Occipital lobe (tissue), 2 donors: ENCODE data around the gene CFAP65. TPM values are rescaled to one million over a fixed set of nuclear protein-coding genes. Genes with fewer than 3 reads are reported as not detected.
A peak's percentile ranks its signal among the peaks of the same experiment; 100 is the strongest.

ENCODE experiments used
- DNase-seq: peaks from one replicate; lab custom pipeline; 2025; lab: John Stamatoyannopoulos, UW
- total RNA-seq: library from RNA; depleted of rRNA; stranded (reverse); fragments of >200 nt; gene quantifications from one replicate; pipeline ENCODE4 v1.2.3, GENCODE V29; 2014

Gene CFAP65, protein sequence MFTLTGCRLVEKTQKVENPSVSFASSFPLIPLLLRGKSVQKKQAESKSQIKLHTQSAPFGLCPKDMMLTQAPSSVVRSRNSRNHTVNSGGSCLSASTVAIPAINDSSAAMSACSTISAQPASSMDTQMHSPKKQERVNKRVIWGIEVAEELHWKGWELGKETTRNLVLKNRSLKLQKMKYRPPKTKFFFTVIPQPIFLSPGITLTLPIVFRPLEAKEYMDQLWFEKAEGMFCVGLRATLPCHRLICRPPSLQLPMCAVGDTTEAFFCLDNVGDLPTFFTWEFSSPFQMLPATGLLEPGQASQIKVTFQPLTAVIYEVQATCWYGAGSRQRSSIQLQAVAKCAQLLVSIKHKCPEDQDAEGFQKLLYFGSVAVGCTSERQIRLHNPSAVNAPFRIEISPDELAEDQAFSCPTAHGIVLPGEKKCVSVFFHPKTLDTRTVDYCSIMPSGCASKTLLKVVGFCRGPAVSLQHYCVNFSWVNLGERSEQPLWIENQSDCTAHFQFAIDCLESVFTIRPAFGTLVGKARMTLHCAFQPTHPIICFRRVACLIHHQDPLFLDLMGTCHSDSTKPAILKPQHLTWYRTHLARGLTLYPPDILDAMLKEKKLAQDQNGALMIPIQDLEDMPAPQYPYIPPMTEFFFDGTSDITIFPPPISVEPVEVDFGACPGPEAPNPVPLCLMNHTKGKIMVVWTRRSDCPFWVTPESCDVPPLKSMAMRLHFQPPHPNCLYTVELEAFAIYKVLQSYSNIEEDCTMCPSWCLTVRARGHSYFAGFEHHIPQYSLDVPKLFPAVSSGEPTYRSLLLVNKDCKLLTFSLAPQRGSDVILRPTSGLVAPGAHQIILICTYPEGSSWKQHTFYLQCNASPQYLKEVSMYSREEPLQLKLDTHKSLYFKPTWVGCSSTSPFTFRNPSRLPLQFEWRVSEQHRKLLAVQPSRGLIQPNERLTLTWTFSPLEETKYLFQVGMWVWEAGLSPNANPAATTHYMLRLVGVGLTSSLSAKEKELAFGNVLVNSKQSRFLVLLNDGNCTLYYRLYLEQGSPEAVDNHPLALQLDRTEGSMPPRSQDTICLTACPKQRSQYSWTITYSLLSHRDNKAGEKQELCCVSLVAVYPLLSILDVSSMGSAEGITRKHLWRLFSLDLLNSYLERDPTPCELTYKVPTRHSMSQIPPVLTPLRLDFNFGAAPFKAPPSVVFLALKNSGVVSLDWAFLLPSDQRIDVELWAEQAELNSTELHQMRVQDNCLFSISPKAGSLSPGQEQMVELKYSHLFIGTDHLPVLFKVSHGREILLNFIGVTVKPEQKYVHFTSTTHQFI (N-terminal part only)
- 0.16 TPM for total RNA-seq

DNA sequence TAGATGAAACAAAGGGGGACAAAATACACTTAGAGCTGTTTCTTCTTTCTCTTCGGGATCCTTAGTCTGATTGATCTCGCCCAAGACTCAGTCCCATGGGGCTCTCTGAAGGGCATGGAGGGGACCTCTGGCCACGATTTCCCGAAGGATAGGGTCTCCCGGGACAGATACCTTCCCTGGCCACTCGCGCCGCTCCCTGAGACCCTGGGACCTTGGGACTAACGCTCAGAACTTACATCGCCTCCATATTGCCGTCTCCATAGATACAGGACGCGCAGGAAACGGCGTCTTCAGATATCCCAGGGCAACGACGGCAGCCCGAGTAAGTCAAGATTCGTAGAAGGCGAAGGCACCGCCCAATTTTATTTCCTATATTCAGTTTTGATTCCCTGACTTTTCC is at the start of gene CFAP65:
Gene CFAP65, minus strand, starts transcription at position 265 of the 400 bp plus-strand sequence. CDS start 2,468 bp downstream, outside the sequence.
- peak; percentile 52 for DNase-seq

DNA sequence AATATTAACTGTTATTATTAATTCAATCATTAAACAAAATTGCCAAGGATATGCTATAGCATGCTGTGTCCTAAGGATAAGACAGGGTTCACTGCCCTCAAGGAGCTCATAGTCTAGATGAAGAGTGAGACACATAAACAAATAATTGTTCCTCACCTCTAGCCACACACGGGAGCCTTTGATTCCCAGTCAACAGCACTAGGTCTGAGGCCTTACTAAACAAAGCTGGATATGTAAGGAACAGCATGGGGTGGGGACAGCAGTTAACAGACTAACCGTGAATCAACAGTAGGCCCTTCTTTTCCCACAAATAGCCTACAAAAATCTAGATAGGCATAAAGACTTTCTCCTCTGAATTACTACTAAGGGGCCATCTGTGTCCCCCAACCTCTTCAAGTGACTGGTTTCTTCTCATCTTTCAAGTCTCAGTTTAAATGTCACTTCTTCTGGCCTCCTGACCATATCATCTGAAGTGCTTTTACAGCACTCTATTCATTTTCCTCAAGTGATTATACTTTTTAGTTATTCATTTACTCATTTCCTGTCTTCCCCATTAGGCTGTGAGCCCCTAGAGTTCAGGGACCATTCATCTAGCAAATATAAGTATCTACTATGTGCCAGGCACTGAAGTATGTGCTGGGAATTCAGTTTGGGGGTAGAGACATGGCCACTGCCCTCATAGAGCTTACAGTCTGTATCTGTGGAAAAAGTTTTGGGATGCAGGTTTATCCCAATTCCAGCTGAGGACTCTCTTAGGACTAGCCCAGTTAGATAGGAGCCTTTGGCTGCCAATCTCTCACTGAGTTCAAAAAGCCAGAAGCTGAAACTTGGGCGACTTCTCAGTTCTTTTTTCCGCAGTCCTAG is 49.4 kb upstream of the CFAP65 start:
- DNase-seq = no peak

DNA sequence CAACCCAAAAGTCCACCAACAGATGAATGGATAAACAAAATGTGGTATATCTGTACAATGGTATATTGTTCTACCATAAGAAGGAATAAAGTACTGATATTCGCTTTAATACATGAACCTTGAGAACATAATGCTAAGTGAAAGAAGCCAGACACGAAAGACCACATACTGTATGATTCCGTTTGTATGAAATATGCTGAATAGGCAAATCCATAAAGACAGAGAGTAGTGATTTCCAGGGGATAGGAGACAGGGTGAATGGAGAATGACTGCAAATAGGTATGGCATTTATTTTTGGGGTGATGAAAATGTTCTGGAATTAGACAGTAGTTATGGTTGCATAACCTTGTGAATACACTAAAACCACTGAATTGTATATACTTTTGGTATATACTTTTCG is 48.0 kb upstream of the CFAP65 start:
- DNase-seq = no peak

DNA sequence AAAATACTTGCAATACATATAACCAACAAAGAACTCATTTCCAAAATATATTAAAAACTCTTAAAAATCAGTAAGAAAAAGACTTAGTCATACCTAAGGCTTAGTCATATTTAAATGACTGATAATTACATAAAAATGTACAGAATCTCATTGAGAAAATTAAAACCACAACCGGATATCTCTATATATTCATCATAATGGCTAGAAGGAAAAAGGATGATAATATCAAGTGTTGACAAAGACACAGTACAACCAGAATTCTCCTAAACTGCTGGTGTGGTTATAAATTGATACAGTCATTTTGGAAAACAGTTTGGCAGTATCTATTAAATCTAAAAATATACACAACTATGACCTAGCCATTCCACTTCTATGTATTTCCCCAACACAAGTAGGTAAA is 46.5 kb upstream of the CFAP65 start:
- DNase-seq = no peak

DNA sequence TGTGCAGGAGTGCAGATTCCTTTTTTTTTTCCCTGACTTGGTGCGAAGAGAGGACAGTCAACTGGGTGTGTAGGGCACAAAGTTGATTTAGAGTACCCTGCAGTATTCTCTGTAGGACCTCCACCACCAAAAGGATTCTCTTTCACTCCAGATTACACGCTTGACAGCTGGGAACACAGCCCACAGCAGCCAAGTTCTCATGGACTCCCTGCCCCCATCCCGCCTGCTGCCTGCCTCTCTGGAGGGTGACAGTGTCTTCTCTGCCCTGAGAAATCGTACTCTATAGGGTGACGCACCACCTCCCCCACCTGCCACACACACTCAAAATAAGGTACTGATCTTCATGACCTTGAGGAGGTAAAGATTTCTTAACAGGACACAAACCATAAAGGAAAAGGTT is 46.0 kb upstream of the CFAP65 start:
- no peak for DNase-seq

DNA sequence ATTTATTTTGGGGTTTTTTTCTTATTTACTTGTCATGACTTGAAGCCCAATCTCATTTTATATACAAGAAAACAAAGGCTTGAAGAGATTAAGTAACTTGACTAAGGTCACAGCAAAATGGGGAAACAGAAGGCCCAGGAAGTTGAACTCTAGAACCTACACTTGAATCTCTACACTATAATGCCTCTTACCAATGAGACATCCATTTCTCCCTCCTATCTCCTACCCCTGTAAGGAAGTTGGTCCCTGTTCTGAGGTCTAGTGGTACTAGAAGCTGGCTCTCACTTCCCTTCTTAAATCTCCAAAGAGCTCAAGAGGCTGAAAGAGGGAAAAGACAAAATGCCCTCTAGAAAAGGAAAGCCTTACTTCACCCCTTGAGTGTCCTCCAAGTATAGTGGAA is 44.9 kb upstream of the CFAP65 start:
- no peak for DNase-seq

DNA sequence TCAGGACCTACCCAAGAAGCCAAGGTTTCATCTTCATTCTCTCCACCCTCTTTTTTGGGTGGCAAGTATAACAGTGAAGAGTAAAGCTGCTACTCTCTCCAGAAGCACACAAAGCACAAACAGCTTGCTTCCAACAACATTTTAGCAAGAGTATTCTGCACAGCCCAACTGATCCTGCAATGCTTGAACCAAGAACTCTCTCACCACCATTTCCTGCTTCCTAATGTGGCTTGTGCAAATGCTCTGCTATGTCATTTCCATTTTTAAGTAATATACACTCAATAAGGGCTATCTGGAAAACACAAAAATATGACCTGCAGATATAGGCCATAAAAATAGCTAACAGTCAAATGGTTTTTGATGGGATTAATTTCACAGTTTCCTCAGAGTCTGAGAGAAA is 43.5 kb upstream of the CFAP65 start:
- no peak for DNase-seq

DNA sequence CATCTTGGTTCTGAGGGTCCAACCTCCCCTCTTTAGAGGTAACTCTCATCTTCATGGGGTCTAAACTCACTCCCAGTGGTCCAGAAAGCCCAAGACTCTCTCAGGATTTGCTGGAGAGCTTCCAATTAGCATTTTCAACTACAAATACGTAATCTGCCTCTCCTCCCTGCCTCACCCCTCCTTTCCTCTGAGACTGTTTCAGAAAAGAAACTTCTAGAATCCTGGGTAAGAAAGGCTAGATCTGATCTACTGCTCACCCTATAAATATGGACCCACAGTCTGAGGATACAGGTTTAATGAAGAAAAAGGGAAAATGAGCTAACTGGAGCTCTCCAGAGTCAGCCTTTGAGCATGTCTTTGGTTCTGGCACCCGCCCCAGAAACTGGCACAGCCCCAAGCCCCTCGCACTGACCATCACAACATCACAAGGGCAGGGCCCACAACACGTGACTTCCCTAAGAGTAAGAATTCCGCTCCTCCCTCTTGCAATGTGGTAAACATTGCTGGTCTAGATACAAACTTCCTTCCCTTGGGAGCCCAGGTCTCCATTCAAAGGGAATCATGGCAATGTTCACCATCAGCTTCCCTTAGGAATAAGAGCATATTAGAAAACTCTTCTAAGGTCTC is 41.1 kb upstream of the CFAP65 start:
- no peak for DNase-seq

DNA sequence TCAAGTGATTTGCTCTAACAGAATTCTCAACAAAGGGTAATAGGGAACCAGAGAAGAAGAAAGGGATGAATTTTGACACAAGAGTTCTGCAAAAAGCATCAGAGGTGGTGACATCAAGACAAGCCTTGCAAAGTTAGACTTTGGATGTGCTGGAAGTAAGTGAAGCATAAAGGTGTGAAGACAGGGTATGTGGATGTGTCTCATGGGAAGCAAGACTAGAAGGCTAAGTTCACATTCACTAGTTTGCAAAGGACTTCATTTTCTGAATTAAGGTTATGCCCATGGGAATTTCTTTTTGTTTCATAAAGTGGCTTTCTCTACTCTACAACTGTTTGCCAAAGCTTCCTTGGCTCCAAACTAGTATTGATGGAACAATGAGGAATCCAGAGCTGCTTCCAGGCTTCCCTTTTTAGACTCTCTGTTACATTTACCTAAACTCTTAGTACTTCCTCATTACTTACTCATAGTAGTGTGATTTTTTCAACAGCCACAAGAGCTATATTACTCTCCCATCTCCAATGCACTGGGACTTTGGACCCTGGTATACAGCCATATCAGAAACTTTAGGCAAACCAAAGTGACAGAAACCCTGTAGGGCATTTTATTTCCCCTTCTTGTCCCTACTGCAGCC is 40.5 kb upstream of the CFAP65 start:
- no peak for DNase-seq

DNA sequence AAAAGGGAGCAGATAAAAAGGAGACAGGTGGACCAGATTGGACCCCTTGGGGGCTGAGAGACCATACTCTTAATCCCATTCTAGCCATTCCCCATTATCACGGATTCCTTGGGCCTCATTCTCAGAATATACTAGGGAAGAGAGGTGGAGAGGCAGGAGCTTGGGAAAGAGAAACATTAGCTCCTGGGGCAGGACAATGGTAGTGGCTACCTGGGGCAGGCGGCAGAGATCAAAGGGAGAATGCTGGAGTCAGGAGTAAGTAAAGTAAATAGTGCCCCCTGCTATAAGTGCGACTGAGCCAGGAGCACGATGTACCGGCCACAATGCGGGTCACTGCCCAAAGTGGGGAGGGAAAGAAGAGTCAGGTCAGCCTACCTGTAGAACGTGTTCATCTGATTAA is 39.8 kb upstream of the CFAP65 start:
- no peak for DNase-seq

DNA sequence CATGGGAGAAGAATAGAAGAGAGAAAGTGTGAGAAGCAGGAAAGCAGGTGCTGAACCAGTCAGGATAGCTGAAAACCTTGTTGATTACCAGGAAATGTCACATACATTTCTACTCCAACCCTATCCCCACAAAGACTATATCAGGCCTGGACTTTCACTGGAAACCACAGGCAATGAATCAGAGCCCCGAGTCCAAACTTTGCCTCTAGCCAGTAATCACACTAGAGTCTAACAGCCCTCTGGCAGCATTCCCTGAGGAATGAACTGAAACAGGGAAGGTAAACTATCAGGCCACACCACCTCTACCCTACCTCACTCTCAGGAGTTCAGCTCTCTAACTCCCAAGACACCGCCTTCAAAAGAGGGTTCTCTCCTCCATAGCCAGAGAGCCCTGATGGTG is 38.1 kb upstream of the CFAP65 start:
- DNase-seq = no peak

DNA sequence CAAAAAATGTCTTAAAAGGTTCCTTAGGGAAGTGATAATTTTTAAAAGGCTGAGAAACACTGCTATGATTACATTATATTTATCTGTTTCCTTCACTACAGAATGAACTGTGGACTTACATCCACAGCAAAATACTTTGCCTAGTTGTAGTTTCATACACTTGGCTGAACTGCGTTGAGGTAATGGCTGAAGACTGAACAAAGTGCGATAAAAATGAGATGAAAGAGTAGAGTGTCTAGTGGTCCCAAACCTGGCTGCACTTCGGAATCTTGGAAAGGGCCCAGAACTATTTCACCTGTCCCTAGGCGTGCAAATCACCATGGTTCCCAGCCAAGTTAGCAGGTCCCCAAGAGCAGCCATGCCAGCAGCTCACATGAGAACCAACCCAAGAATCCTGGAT is 37.6 kb upstream of the CFAP65 start:
- DNase-seq = no peak

DNA sequence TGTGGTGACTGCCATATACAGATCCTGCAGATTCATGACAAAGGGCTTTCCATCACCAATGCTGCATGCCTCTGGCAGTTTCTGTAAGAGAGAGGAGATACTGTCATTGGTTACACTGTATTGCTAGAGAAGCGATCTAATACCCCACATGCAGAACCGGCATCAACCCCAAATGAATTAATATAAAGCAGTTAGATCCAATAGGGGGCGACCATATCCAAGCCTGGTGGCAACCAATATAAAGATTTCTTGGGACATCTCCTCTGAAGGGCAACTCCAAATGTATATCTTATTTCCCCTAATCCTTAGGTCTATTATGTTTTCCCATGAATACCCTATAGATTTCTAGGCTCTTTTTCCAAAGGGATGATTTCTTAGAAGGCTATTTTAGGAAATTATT is 36.8 kb upstream of the CFAP65 start:
- DNase-seq = no peak

DNA sequence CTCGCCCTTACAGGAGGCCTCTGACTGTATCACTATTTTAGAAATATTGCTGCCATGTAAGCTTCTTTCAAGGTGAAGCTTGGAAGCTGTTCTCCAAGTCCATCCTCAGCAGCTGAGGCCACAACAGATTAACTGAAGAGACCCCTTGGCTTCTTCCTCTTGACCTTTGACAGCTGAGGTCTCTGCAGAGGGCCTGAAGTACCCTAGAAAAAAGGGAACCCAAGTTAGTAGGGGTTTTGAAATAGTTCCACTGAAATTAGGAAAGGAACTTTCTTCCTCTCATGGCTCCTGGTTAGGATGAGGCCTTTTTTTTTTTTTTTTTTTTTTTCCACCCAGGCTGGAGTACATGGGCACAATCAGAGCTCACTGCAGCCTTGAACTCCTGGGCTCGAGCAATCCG is 34.9 kb upstream of the CFAP65 start:
- no peak for DNase-seq

DNA sequence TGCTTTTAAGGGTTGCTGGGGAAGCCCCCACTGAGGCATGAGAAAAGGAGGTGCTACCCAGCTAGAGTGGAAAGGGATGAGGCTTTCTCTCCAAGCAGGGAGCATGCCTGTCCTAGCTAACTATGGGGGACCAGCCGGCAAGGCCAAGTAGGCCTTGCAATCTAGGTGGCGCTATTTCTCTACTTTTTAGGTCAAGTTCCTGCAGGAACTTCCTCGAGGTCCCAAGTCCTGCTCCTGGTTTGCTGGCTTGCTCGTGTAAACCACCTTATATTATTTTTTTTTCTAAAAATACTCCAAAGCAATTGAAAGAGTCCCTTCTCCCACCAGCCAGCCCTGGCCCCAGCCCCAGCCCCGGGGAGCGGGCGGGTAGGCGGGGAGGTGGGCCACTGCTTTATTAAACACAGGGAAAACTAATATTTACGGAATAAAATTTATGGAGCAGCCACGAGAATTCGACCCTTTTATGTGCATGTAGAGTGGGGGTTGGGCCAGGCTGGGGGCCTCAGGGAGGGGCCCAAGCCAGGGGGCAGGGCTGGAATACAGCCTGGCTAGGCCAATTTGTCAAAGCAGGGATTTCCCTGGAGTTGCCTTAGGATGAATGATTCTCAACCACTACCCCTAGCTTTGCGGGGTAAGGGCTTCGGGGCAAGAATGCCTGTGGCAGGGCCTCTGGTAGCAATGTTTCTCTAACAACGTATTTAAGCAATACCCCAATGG is 32.3 kb upstream of the CFAP65 start:
- DNase-seq = no peak

DNA sequence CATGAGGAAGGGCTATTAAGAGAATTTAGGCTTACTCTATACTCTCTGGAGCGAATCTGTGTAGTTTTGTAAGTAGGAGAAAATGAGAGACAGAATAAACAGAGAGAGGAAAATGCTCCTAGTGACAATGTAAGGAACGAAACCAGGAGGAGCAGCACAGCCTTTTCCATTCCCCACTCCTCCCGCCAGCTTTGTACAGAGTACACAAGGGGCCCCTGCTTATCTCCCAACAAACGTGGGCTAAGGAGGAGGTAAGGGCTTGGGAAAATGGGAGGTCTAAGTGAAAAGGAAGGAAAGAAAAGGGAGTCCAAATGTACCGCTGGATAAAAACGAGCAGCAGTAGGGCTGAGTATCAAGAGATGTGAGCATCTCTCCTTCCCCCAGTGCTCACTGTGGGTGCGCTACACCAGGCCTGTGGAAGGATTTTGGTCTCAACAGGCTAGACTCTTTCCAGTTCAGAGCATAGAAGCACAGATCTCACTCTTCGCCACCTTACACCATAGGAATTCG is 31.5 kb upstream of the CFAP65 start:
- DNase-seq = no peak

DNA sequence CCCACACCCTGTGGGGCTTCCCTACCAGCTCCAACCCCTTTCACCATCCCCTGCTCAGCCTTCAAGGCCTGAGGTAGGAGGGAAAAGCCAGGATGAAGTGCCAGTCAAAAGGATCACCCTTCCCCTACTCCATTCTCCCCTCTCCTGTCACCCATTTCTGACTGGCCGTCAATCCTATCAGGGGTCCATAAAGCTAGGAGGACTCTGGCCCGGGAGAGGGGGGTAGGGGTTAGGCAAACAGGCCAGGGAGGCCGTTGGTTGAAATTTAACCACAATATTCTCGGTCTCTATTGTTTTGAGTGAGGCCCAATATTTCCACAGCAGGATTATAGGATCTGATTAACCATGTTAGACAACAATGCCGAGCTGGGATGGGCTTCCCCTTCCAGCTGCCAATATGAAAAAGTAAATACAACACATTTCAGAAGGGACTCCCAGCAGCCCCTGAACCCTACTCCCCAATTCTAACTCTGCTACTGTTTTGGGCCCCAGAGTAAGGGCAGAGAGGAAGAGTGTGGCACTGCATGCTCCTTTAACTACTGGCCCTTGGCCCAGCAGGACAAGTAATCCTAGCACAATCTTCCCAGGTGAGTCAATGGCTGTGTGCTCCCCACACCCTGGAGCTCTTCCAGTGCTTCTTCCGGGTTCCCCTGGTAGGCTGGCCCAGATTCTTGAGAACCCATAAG is 30.0 kb upstream of the CFAP65 start:
- no peak for DNase-seq

DNA sequence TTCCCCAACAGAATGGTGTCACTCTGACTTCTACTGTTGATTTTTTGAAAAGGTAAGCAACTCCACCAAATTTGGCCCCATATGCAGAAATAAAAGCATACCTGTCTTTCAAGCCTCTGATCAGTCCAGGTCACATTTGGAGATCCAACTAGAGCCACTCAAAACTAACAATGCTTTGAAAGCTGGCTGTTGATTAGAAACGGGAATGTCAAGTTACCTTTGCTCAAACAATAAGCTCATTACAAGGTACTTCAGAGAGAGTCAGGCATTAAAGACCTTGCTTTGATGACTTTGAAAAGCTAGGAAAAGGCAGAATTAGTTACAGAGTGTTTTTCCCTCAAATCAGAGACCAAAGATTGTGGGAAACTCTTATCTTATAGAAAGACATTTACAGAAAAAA is 24.2 kb upstream of the CFAP65 start:
- DNase-seq = no peak
